SHP77 (cell line): ENCODE measurements around the gene SPTB.

Experiments used
- DNase-seq, 2 experiments: peaks; one replicate each; lab custom pipeline; 2025; lab: John Stamatoyannopoulos, UW

SPTB gene

GRCh38 chr14:64789696-64790095, 90.0 kb downstream of the SPTB start:
- DNase-seq, result no peak

DNA sequence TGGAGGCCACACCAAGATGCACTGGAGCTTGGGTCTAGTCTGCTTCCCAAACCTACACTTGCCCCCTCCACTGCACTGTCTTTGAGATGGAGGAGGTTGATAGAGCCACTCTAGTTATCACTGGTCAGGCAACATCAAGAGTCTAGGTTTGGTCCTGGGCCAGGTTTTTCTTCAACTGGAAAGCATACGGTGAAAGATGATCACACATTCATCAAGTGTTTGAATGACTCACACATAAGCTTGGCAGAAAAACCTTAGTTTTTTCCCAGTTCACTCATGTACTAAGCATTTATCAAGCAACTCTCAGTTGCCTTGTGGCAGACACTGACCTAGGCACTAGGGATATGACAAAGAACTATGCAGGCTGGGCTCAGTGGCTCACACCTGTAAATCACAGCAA, 91.0 kb downstream of the SPTB start:
- no peak for DNase-seq

DNA sequence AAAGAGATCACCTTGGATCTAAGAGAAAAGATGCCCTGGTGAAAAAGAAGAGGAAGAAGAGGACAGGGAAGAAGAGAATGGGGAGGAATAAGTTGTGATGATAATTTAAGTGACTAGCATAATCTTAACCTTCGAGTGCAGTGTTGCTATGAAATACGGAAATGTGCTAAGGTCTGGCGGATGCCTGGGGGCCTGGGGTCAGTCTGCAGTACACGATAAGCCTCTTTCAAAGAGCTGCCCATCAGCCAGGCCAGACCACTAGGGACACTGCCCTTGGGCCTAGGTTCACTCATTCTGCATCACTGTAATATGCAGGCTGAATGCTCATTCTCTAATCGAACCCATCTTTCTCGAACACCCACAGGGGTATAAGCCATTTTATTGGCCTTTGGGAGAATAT, 92.1 kb downstream of the SPTB start:
- DNase-seq, result no peak

GRCh38 chr14:64786296-64787149, 93.2 kb downstream of the SPTB start:
- DNase-seq, result no peak

- DNase-seq, result no peak
These were observed 95.7 kb downstream of the SPTB start for GRCh38 chr14:64784006-64784405.

- no peak for DNase-seq
These were observed 97.5 kb downstream of the SPTB start for GRCh38 chr14:64782196-64782595.

DNA sequence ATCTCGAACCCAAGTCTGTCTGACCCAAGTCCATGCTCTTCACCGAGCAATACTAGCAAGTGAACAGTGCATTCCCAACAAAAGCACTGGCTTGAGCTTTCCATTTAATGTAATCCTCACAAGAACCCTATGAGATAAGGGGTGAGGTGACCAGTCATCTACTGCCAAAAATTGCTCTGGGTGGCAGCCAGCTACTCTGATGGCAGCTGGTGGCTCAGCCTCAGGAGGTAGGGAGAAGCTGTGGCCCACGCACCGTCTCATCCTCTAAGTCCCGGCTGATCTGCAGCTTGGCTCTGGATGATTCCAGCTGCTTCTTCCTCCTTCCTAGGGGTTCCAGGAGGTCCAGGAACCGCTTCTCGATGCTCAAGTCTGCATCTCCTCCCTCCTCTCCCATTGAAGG, 100.2 kb downstream of the SPTB start:
- DNase-seq, result no peak

- no peak for DNase-seq
These were observed 101.5 kb downstream of the SPTB start for GRCh38 chr14:64778104-64778754.

DNA sequence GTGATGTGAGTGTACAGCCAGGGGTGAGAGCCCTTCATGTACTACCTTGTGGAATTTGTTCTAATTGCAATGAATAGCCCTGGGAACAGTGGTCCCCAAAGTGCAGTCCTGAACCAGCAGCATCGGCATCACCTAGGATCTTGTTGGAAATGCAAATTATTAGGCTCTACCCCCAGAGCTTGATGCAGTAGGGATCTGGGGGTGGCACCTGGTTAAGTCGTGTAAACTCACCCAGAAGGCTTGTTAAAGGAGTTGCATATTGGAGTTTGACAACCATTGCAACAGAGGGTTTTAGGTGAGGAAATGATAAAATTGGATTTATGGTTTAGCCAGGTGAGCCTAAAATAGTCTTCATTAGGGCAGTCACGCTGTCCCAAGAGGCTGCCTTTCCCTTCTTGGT, 102.2 kb downstream of the SPTB start:
- DNase-seq, result no peak

DNA sequence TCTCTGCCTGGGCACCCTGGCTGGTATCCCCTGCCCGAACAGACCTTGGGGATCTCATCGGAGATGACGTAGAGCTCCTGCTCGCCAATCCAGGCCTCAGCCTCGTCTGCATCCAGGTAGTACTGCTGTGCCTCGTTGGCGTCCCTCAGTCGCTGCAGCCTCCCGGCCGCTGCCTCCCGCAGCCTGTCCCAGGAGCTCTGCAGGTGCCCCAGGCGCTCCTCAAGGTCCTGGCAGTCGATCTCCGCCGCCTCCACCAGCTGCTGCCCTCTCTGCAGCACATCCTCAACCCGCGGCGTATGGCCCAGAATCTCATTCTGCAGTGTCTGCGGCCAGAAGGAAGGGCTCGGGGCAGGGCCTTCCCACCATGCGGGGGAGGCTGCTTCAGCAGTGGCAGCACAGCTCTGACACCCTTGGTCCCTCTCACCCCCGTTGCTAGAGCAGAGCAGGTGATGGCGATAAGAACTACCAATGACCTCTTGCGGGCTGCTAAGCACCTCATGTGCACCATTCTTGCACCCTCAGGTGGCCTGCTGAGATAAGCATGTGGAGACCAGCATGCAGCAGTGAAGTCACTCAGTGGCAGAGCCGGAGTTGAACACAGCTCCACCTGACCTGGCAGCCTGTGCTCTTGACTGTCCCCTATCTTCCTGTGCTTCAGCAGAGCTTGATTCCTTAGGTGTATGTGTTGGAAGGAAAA, 104.5 kb downstream of the SPTB start:
- no peak for DNase-seq

GRCh38 chr14:64774272-64774671, 105.4 kb downstream of the SPTB start:
- DNase-seq, result no peak

DNA sequence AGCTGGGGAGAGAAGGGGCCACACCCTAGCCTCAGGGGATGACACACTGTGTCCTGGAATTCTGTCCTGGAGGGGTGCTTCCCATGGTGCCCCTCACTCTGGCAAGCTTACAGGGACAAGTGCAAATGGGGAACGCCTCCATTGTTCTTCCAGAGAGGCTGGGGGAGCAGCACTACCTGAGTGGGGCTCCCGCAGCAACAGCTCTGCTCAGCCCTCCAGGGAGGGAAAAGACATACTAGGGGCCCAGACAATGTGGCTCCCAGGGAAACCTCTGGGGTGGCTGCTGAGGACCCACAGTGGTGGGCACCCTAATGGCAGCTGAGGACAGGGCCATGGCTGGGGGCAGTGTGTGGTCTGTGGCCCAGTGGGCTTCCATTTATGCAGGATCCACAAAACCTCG, 106.1 kb downstream of the SPTB start:
- DNase-seq, result no peak

DNA sequence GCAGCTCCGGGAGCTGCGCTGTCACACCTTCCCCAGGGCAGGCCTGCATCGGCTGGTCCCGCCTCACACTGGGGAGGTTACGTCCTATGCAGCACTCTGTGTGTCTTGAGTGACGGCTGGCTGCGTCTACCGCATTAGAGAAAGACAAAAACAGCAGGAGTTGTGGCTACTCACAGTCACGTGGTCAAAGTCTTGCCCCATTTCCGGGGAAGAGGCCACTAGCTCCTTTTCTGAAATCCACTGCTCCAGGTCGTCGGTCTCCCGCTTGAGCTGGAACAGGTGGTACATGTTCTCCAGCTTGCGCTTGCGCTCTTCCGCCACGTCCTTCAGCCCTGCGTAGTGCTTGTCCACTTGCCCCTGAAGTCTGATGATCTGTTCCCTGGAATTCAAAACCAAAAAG, 106.7 kb downstream of the SPTB start:
- no peak for DNase-seq

GRCh38 chr14:64772397-64772950, 107.2 kb downstream of the SPTB start:
- DNase-seq, result no peak

- no peak for DNase-seq
These were observed 108.5 kb downstream of the SPTB start for GRCh38 chr14:64771161-64771560.

DNA sequence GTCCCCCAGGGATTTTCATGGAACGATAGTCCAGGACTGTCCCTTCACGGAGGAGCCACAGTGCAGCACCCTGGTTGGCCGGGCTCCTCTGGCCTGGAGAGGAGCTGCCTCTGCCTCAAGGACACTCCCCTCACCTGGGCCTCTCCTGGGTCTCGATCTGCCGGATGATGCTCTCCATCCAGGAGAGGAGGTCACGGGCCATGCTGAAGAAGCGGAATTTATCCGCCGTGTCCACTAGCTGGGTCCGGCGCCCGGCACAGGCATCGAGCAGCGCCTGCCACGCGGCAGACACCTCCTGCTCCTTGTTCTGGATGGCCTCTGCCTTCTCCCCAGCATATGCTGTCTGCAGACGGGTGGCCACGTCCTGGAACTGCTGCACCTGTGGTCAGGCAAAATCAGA, 109.0 kb downstream of the SPTB start:
- no peak for DNase-seq

- no peak for DNase-seq
These were observed 110.3 kb downstream of the SPTB start for GRCh38 chr14:64769096-64770020.

DNA sequence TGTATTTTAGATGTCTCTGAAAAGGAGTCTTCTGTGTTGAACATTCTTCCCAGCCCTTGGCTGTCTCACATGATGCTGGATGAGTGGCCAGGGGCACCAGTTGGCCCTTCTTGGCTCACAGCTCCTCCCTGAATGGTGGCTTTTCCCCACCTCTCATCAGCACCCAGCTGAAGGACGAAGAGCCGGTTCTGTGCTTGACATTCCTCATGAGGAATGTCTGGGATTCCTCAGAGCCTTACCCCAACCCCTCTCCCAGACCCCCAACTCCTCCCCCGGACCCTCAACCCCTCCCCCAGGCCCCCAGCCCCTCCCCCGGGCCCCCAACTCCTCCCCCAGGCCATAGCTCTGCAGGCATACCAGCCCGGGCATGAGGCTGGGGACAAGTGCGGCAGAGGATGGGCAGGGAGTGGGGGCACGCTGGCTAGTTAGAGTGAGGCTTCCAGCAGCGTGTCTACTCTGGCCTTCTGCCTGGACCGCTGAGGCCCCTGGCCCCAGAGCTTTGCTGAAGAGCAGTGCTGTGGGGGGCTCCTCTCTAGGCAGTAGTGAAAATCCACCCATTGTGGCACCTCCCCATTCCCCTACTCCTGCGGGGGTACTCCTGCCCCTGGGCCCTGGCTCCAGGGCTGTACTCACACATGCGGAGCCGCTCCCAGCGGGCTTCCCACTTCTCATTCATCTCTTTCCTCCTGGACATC, 111.2 kb downstream of the SPTB start:
- no peak for DNase-seq

DNA sequence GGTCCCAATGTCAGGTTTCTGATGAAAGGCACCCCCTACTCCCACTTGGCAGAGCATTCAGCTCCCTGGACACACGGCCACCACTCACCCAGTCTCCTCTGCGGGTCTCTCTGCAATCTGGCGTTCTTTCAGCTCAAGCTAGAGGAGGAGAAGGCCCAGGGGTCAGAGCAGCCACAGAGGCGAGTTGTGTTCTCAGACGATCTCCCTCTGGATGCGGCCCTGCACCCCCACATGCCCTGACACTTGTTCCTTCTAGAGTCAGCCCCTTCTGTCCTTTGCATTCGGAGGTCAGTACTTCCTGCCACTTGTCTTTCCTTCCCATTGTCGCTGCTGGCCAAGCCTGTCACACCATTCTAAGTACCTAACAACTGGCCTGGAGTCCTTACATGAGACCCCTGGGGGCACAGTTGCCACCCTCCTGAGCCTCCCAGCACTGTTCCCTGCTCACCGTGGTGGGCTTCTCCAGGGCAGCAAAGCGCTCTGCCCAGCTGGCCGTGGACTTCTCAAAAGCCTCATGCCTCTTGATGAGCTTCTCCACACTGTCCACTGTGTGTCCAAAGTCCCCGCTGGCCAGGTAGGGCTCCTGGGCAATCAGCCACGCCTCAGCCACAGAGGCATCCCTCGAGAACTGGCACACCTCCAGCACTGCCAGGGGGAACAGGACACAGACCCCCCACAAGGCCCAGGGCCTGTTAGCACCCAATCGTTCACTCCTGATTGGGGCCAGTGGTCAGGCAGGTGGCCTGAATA, 112.3 kb downstream of the SPTB start:
- no peak for DNase-seq

- DNase-seq, result no peak
These were observed 113.1 kb downstream of the SPTB start for GRCh38 chr14:64766430-64767151.
